Nephron (organoid): Measurements from ENCODE around the gene RASSF6.
"Not testable (repeated sequence)": the region's sequence is repeated elsewhere in the genome, so short reads cannot be mapped to it uniquely, and the experiment has no call there.

ENCODE experiments used
- H3K27ac Mint-ChIP-seq, 3 experiments: 2 replicates each; pipeline ENCODE4 v1.8.0; 2020; ENCODE audit warnings: mixed read lengths in 3 of 3, mild to moderate bottlenecking in 2 of 3, moderate library complexity in 1 of 3
- H3K27me3 Mint-ChIP-seq: 2 replicates; pipeline ENCODE4 v1.8.0; 2021; ENCODE audit warnings: low read depth, mild to moderate bottlenecking, moderate library complexity, mixed read lengths
- H3K36me3 Mint-ChIP-seq: 2 replicates; pipeline ENCODE4 v1.8.0; 2020; ENCODE audit warnings: low read depth, mixed read lengths
- H3K4me1 Mint-ChIP-seq: 2 replicates; pipeline ENCODE4 v1.8.0; 2020; ENCODE audit warnings: mixed read lengths
- H3K4me3 Mint-ChIP-seq, 3 experiments: 2 replicates each; pipeline ENCODE4 v1.8.0; 2020; ENCODE audit warnings: mild to moderate bottlenecking in 3 of 3, mixed read lengths in 3 of 3, moderate library complexity in 2 of 3
- H3K9me3 Mint-ChIP-seq: 2 replicates; pipeline ENCODE4 v1.8.0; 2020; ENCODE audit warnings: mixed read lengths
- CTCF ChIP-seq, 3 experiments: fragments of 200-600 bp; sonication (generic); IDR thresholded peaks; one replicate each; pipeline ENCODE4 v1.5.0; 2021; ENCODE audit warnings: antibody characterized with exemption in 3 of 3; ENCODE audit not compliant: unreplicated experiment in 3 of 3

Gene RASSF6

GRCh38 chr4:73600954-73601353, 19.3 kb downstream of the RASSF6 start:
- H3K9me3 Mint-ChIP-seq = no peaks in the 10 kb centered on the region
- H3K27ac Mint-ChIP-seq = peak overlapping the region in 1 of 3 experiments; percentile 36
- peaks cover 7% of the 10 kb centered on the region for H3K27me3 Mint-ChIP-seq
- H3K4me1 Mint-ChIP-seq = peaks cover 29% of the 10 kb centered on the region
- H3K4me3 Mint-ChIP-seq = no peak overlapping the region
- H3K36me3 Mint-ChIP-seq = no peaks in the 10 kb centered on the region
- no peak for TF ChIP-seq CTCF (IDR thresholded peaks at IDR 0.05; ENCODE audit: unreplicated experiment in 3 of 3)

DNA sequence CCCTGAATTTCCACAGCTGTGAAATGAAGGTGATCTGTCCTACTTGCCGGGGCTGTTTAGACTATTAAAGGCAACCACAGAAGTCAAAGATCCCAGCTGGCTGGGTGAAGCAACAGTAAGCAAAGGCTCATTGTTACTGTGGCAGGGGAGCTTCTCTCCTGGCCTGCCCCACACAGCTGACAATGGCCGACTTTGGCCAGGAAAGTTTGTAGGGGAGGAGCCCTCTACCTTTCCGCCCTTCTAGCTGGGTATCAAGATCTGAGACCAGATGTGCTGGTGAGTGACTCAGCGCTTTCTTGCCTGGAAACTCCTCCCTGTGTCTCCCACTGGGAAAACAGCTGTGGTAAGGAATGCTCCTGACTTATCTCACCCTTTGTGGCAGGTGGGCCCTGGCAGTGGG, 21.1 kb downstream of the RASSF6 start:
- no peaks in the 10 kb centered on the region for H3K36me3 Mint-ChIP-seq
- TF ChIP-seq CTCF (IDR thresholded peaks at IDR 0.05; ENCODE audit: unreplicated experiment in 3 of 3) = no peak
- H3K4me1 Mint-ChIP-seq = peaks cover 29% of the 10 kb centered on the region
- peaks cover 7% of the 10 kb centered on the region for H3K27me3 Mint-ChIP-seq
- H3K27ac Mint-ChIP-seq = peak overlapping the region in 1 of 3 experiments; percentile 39
- H3K4me3 Mint-ChIP-seq = no peak overlapping the region
- no peaks in the 10 kb centered on the region for H3K9me3 Mint-ChIP-seq

GRCh38 chr4:73597594-73597993, 22.6 kb downstream of the RASSF6 start:
- Mint-ChIP-seq H3K36me3 (no peaks in the 10 kb centered on the region), H3K27ac (no peak overlapping the region), H3K9me3 (no peaks in the 10 kb centered on the region), H3K27me3 (peaks cover 7% of the 10 kb centered on the region), H3K4me1 (peaks cover 19% of the 10 kb centered on the region), H3K4me3 (no peak overlapping the region)
- no peak for TF ChIP-seq CTCF (IDR thresholded peaks at IDR 0.05; ENCODE audit: unreplicated experiment in 3 of 3)

DNA sequence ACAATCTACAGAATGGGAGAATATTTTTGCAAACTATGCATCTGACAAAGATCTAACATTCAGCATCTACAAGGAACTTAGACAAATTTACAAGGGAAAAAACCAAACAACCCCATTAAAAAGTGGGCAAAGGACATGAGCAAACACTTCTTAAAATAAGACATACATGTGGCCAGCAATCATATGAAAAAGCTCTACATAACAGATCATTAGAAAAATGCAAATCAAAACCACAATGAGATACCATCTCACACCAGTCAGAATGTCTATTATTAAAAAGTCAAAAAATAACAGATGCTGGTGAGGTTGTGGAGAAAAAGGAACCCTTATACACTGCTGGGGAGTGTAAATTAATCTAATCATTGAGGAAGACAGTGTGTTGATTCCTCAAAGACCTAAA, 23.1 kb downstream of the RASSF6 start:
- not testable (repeated sequence) for H3K27me3 Mint-ChIP-seq, H3K27ac Mint-ChIP-seq, H3K36me3 Mint-ChIP-seq, H3K9me3 Mint-ChIP-seq, H3K4me3 Mint-ChIP-seq
- peaks cover 19% of the 10 kb centered on the region for H3K4me1 Mint-ChIP-seq

DNA sequence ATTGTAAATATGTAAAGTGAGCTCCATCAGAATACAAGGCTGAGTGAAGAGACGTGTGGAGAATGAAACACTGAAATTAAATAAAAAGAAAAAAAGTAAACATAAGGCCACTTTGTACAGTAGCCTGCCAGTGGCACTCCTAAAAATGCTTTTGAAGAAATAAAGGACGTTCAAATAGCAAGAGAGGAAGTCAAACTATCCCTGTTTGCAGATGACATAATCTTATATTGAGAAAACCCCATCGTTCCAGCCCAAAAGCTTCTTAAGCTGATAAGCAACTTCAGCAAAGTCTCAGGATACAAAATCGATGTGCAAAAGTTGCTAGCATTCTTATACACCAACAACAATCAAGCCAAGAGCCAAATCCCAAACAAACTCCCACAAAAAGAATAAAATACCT, 24.2 kb downstream of the RASSF6 start:
- Mint-ChIP-seq H3K9me3 (no peaks in the 10 kb centered on the region), H3K4me3 (no peak overlapping the region), H3K27me3 (peaks cover 3% of the 10 kb centered on the region), H3K36me3 (no peaks in the 10 kb centered on the region), H3K4me1 (peaks cover 14% of the 10 kb centered on the region), H3K27ac (no peak overlapping the region)
- TF ChIP-seq CTCF (IDR thresholded peaks at IDR 0.05; ENCODE audit: unreplicated experiment in 3 of 3) = no peak

- H3K9me3 Mint-ChIP-seq = no peaks in the 10 kb centered on the region
- no peak overlapping the region for H3K4me3 Mint-ChIP-seq
- TF ChIP-seq CTCF (IDR thresholded peaks at IDR 0.05; ENCODE audit: unreplicated experiment in 3 of 3) = peak; percentile 42 to 69 (median 43)
- no peaks in the 10 kb centered on the region for H3K36me3 Mint-ChIP-seq
- no peak overlapping the region for H3K27ac Mint-ChIP-seq
- peaks cover 14% of the 10 kb centered on the region for H3K4me1 Mint-ChIP-seq
- no peaks in the 10 kb centered on the region for H3K27me3 Mint-ChIP-seq
Measured at GRCh38 chr4:73593631-73594241, 26.5 kb downstream of the RASSF6 start.
